Small intestine (tissue), 7 donors: ENCODE measurements around the gene TRPM7. TPM values are rescaled to one million over a fixed set of nuclear protein-coding genes. Genes with fewer than 3 reads are reported as not detected.
"Not testable (repeated sequence)": the region's sequence is repeated elsewhere in the genome, so short reads cannot be mapped to it uniquely, and the experiment has no call there.

ENCODE experiments used
- DNase-seq, 2 donors: peaks; one replicate each; pipeline versions ENCODE4 v3.0.0 to v3.0.0-alpha.2; 2013
- FAIRE-seq: peaks from 2 replicates; lab custom pipeline; 2012; peaks lifted over from hg19 to GRCh38; lab: Jason Lieb, UNC
- H3K27ac ChIP-seq, 3 donors: one replicate each; pipeline ENCODE4 v1.5.1; 2013; ENCODE audit warnings: low read length in 2 of 3, mild to moderate bottlenecking in 2 of 3, control low read depth in 1 of 3, inconsistent platforms in 1 of 3, low read depth in 1 of 3, moderate library complexity in 1 of 3
- H3K27me3 ChIP-seq, 3 donors: one replicate each; pipeline ENCODE4 v1.6.1; 2013; ENCODE audit warnings: low read length in 3 of 3, inconsistent platforms in 1 of 3; ENCODE audit not compliant: control insufficient read depth in 3 of 3, insufficient read depth in 3 of 3
- H3K36me3 ChIP-seq, 3 donors: one replicate each; pipeline ENCODE4 v1.6.1; 2013; ENCODE audit warnings: low read length in 3 of 3, inconsistent platforms in 1 of 3, low read depth in 1 of 3, mild to moderate bottlenecking in 1 of 3, moderate library complexity in 1 of 3; ENCODE audit not compliant: control insufficient read depth in 3 of 3, insufficient read depth in 2 of 3
- H3K4me1 ChIP-seq, 3 donors: one replicate each; pipeline ENCODE4 v1.6.1; 2013; ENCODE audit warnings: low read length in 2 of 3, inconsistent platforms in 1 of 3, low read depth in 1 of 3, mild to moderate bottlenecking in 1 of 3, moderate library complexity in 1 of 3; ENCODE audit not compliant: control insufficient read depth in 3 of 3, insufficient read depth in 2 of 3
- H3K4me3 ChIP-seq, 3 donors: one replicate each; pipeline ENCODE4 v1.5.1; 2013; ENCODE audit warnings: low read length in 3 of 3, control low read depth in 1 of 3, inconsistent platforms in 1 of 3, low read depth in 1 of 3, mild to moderate bottlenecking in 1 of 3, moderate library complexity in 1 of 3
- H3K9me3 ChIP-seq, 2 donors: one replicate each; pipeline ENCODE4 v1.6.1; 2013; ENCODE audit warnings: low read depth in 1 of 2, low read length in 1 of 2; ENCODE audit not compliant: control insufficient read depth in 2 of 2, insufficient read depth in 1 of 2
- WGBS, 3 donors: extraction: QIAGEN DNeasy Blood & Tissue Kit; methylation state at CpG; one replicate each; pipeline ENCODE4 v1.1.7; 2013; 5-methylcytosine and 5-hydroxymethylcytosine counted together
- polyA plus RNA-seq, 4 donors: library from polyadenylated mRNA; stranded (reverse) in 3 of 4; unstranded in 1 of 4; fragments of 200-250 nt in 3 of 4; fragments of 120-200 nt in 1 of 4; gene quantifications; one replicate each; pipeline versions ENCODE4 v1.2.1 to v1.2.3, GENCODE V29; 2013
- donor health status: healthy with polysubstance abuse.
- donor health status: control.
- donor health status: control.
- donor health status: Bipolar disorder and iron deficiency.
- donor health status: healthy.

The TRPM7 gene
- polyA plus RNA-seq, 4 donors, result 5.7 to 36.2 (median 9.5) TPM

- not testable (repeated sequence) for H3K9me3 ChIP-seq, H3K4me3 ChIP-seq, DNase-seq, FAIRE-seq, H3K4me1 ChIP-seq, H3K27ac ChIP-seq, H3K27me3 ChIP-seq
- WGBS, 3 donors, result 98 to 100% (median 98%) methylated on average over 2 of the region's 2 CpGs
- H3K36me3 ChIP-seq, result peaks cover 1 to 36% (median 2%) of the 10 kb centered on the region in 3 donors
Observed at GRCh38 chr15:50616554-50616953, 70.0 kb downstream of the TRPM7 start.

GRCh38 chr15:50613600-50613999, 73.0 kb downstream of the TRPM7 start:
- no peaks in the 10 kb centered on the region for H3K4me1 ChIP-seq
- no peaks in the 10 kb centered on the region for H3K9me3 ChIP-seq
- H3K4me3 ChIP-seq, result no peak overlapping the region
- no peaks in the 10 kb centered on the region for H3K27me3 ChIP-seq
- WGBS, 3 donors, result 91 to 93% (median 92%) methylated on average over 5 of the region's 5 CpGs
- FAIRE-seq (no peak), DNase-seq (no peak)
- H3K27ac ChIP-seq, result no peak overlapping the region
- peaks cover 0 to 27% (median 9%) of the 10 kb centered on the region in 3 donors for H3K36me3 ChIP-seq

GRCh38 chr15:50607129-50607528, 79.5 kb downstream of the TRPM7 start:
- H3K4me1 ChIP-seq, result no peaks in the 10 kb centered on the region
- H3K27me3 ChIP-seq, result no peaks in the 10 kb centered on the region
- no peak overlapping the region for H3K27ac ChIP-seq
- no peak overlapping the region for H3K4me3 ChIP-seq
- FAIRE-seq (no peak), DNase-seq (no peak)
- 97 to 98% (median 98%) methylated on average over 1 of the region's 1 CpG for WGBS, 3 donors
- peaks cover 2 to 22% (median 17%) of the 10 kb centered on the region in 3 donors for H3K36me3 ChIP-seq
- no peaks in the 10 kb centered on the region for H3K9me3 ChIP-seq

GRCh38 chr15:50605462-50605861, 81.1 kb downstream of the TRPM7 start:
- FAIRE-seq (no peak), DNase-seq (no peak)
- no peak overlapping the region for H3K4me3 ChIP-seq
- 89 to 97% (median 92%) methylated on average over 2 of the region's 2 CpGs for WGBS, 3 donors
- no peak overlapping the region for H3K27ac ChIP-seq
- H3K27me3 ChIP-seq, result no peaks in the 10 kb centered on the region
- H3K36me3 ChIP-seq, result peaks cover 2 to 24% (median 14%) of the 10 kb centered on the region in 3 donors
- no peaks in the 10 kb centered on the region for H3K4me1 ChIP-seq
- no peaks in the 10 kb centered on the region for H3K9me3 ChIP-seq

- FAIRE-seq, result not testable (repeated sequence)
Observed at GRCh38 chr15:50602028-50602427, 84.6 kb downstream of the TRPM7 start.

GRCh38 chr15:50594311-50594710, 92.3 kb downstream of the TRPM7 start:
- WGBS, 3 donors, result 44 to 76% (median 58%) methylated on average over 2 of the region's 2 CpGs
- peaks cover 5 to 31% (median 12%) of the 10 kb centered on the region in 3 donors for H3K36me3 ChIP-seq
- no peak for FAIRE-seq
- no peak for DNase-seq
- H3K27ac ChIP-seq, result no peak overlapping the region
- H3K9me3 ChIP-seq, result no peaks in the 10 kb centered on the region
- no peak overlapping the region for H3K4me3 ChIP-seq
- H3K27me3 ChIP-seq, result no peaks in the 10 kb centered on the region
- no peaks in the 10 kb centered on the region for H3K4me1 ChIP-seq

More at GRCh38 chr15:50602028-50602427, 84.6 kb downstream of the TRPM7 start:
- WGBS, 3 donors, result 94 to 100% (median 100%) methylated on average over 3 to 4 of the region's 5 CpGs
- not testable (repeated sequence) for H3K4me1 ChIP-seq, H3K27ac ChIP-seq, H3K9me3 ChIP-seq, DNase-seq, H3K4me3 ChIP-seq, H3K27me3 ChIP-seq
- H3K36me3 ChIP-seq, result peaks cover 0 to 28% (median 4%) of the 10 kb centered on the region in 3 donors

- Histone ChIP-seq H3K9me3 (no peaks in the 10 kb centered on the region), H3K27ac (no peak overlapping the region), H3K4me3 (no peak overlapping the region), H3K36me3 (peaks cover 9 to 36% (median 12%) of the 10 kb centered on the region in 3 donors), H3K4me1 (no peaks in the 10 kb centered on the region), H3K27me3 (no peaks in the 10 kb centered on the region)
- WGBS, 3 donors, result 85 to 90% (median 88%) methylated on average over 3 of the region's 3 CpGs
- no peak for DNase-seq
- FAIRE-seq, result no peak
Observed at GRCh38 chr15:50593761-50594160, 92.8 kb downstream of the TRPM7 start.

GRCh38 chr15:50590288-50590687, 96.3 kb downstream of the TRPM7 start:
- WGBS, 3 donors, result 86 to 95% (median 87%) methylated on average over 1 of the region's 1 CpG
- no peak for DNase-seq

GRCh38 chr15:50577492-50577891, 109.1 kb downstream of the TRPM7 start:
- FAIRE-seq, result no peak
- DNase-seq, result no peak
- WGBS, 3 donors, result 90 to 97% (median 92%) methylated on average over 2 of the region's 2 CpGs
- H3K4me1 ChIP-seq, result no peaks in the 10 kb centered on the region
- no peaks in the 10 kb centered on the region for H3K27me3 ChIP-seq
- H3K4me3 ChIP-seq, result no peak overlapping the region
- H3K9me3 ChIP-seq, result no peaks in the 10 kb centered on the region
- H3K27ac ChIP-seq, result no peak overlapping the region
- H3K36me3 ChIP-seq, result peaks cover 7 to 23% (median 23%) of the 10 kb centered on the region in 3 donors

More at GRCh38 chr15:50590288-50590687, 96.3 kb downstream of the TRPM7 start:
- Histone ChIP-seq H3K27ac (no peak overlapping the region), H3K4me1 (no peaks in the 10 kb centered on the region), H3K27me3 (no peaks in the 10 kb centered on the region), H3K4me3 (no peak overlapping the region), H3K9me3 (no peaks in the 10 kb centered on the region), H3K36me3 (peaks cover 9 to 29% (median 12%) of the 10 kb centered on the region in 3 donors)
- no peak for FAIRE-seq
